Testis (tissue), 2 donors: ENCODE measurements around the gene NFIL3.

ENCODE experiments used
- CTCF ChIP-seq, 3 experiments: fragments of 450-650 bp in 2 of 3; fragments of 200-600 bp in 1 of 3; sonication (generic) in 1 of 3; IDR thresholded peaks; one replicate each; pipeline ENCODE4 v1.5.1; 2016 to 2019; ENCODE audit warnings: antibody characterized with exemption in 3 of 3, mild to moderate bottlenecking in 2 of 3, moderate library complexity in 1 of 3
- POLR2A ChIP-seq: fragments of 450-650 bp; IDR thresholded peaks from one replicate; pipeline ENCODE4 v1.6.1; 2017; ENCODE audit warnings: antibody characterized with exemption, mild to moderate bottlenecking, moderate library complexity

GRCh38 chr9:91378695-91379127 lies 44.9 kb downstream of the NFIL3 start:
- TF ChIP-seq CTCF (IDR thresholded peaks at IDR 0.05) (no peak), POLR2A (no peak)
